Body of pancreas (tissue), 4 donors: ENCODE measurements around the gene IGF1R.

Experiments
- POLR2A ChIP-seq, 3 donors: fragments of 450-650 bp; IDR thresholded peaks; one replicate each; pipeline ENCODE4 v1.6.1; 2016; ENCODE audit warnings: antibody characterized with exemption in 3 of 3, mild to moderate bottlenecking in 2 of 3
- TF ChIP-seq, protein P1 (sequence below), 7 experiments: fragments of 450-650 bp in 4 of 7; fragments of 200-600 bp in 3 of 7; sonication (generic) in 3 of 7; IDR thresholded peaks; one replicate each; pipeline ENCODE4 v1.5.1; 2016 to 2019; ENCODE audit warnings: antibody characterized with exemption in 7 of 7

DNA sequence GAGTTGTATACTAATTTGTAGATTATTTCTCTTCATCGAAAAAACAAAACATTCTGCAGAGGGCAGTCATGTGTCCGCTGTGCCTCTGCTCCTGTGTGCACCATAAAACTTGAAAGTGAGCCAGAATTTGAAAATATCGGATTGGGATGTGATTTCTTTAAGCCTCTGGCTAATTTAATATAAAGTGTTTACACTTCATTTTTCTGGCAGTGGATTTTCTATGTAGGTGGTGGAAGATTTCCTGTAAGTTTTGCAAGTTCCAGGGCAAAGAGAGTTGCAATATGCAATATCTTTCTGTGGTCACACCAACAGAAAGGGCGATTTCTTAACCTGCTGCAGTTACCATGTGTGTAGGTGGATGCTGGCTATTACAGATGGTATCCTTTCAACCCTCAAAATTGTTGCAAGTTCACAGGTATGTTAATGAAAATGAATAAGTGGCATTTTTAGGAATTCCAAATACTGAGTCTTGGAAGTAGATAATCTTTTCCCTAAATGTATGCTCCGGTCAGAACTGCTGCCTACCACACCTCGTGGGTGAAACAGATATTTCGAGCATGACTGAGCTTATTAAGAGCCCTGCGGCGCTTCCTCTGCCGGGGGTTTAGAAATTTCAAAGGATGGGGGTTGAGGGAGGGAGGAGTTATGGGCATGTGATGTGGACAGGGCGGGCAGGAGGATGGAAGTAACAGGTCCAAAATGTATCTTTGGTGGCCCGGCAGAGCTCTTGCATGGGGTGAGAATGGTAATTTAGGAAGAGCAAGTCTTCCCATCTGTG lies 225.3 kb downstream of the IGF1R start:
- TF ChIP-seq, protein P1, sequence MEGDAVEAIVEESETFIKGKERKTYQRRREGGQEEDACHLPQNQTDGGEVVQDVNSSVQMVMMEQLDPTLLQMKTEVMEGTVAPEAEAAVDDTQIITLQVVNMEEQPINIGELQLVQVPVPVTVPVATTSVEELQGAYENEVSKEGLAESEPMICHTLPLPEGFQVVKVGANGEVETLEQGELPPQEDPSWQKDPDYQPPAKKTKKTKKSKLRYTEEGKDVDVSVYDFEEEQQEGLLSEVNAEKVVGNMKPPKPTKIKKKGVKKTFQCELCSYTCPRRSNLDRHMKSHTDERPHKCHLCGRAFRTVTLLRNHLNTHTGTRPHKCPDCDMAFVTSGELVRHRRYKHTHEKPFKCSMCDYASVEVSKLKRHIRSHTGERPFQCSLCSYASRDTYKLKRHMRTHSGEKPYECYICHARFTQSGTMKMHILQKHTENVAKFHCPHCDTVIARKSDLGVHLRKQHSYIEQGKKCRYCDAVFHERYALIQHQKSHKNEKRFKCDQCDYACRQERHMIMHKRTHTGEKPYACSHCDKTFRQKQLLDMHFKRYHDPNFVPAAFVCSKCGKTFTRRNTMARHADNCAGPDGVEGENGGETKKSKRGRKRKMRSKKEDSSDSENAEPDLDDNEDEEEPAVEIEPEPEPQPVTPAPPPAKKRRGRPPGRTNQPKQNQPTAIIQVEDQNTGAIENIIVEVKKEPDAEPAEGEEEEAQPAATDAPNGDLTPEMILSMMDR (IDR thresholded peaks at IDR 0.05) = no peak
- no peak for TF ChIP-seq POLR2A (IDR thresholded peaks at IDR 0.05)
